ENCODE measurements around the gene MYZAP. TPM values are rescaled to one million over a fixed set of nuclear protein-coding genes. Genes with fewer than 3 reads are reported as not detected.

MYZAP gene
- total RNA-seq, 1 donor from 2014 or later: 11.9 TPM

- Mint-ChIP-seq H3K4me3 (ENCODE audit: low read depth) (no peak overlapping the region), H3K9me3 (ENCODE audit: low read depth) (no peaks in the 10 kb centered on the region), H3K36me3 (ENCODE audit: insufficient read depth) (peaks cover 20% of the 10 kb centered on the region), H3K27me3 (no peaks in the 10 kb centered on the region), H3K4me1 (ENCODE audit: low read depth) (peaks cover 28% of the 10 kb centered on the region), H3K27ac (peak overlapping the region; percentile 43)
- TF ChIP-seq, protein P1, sequence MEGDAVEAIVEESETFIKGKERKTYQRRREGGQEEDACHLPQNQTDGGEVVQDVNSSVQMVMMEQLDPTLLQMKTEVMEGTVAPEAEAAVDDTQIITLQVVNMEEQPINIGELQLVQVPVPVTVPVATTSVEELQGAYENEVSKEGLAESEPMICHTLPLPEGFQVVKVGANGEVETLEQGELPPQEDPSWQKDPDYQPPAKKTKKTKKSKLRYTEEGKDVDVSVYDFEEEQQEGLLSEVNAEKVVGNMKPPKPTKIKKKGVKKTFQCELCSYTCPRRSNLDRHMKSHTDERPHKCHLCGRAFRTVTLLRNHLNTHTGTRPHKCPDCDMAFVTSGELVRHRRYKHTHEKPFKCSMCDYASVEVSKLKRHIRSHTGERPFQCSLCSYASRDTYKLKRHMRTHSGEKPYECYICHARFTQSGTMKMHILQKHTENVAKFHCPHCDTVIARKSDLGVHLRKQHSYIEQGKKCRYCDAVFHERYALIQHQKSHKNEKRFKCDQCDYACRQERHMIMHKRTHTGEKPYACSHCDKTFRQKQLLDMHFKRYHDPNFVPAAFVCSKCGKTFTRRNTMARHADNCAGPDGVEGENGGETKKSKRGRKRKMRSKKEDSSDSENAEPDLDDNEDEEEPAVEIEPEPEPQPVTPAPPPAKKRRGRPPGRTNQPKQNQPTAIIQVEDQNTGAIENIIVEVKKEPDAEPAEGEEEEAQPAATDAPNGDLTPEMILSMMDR (IDR thresholded peaks at IDR 0.05; ENCODE audit: unreplicated experiment): no peak
- DNase-seq (ENCODE audit: low spot score, unreplicated experiment): no peak
Observed at GRCh38 chr15:57548351-57548750, 43.4 kb upstream of the MYZAP start.

GRCh38 chr15:57548835-57549234 lies 42.9 kb upstream of the MYZAP start:
- Mint-ChIP-seq H3K4me3 (ENCODE audit: low read depth) (no peak overlapping the region), H3K27ac (peak overlapping the region; percentile 11), H3K4me1 (ENCODE audit: low read depth) (peaks cover 28% of the 10 kb centered on the region), H3K9me3 (ENCODE audit: low read depth) (no peaks in the 10 kb centered on the region), H3K36me3 (ENCODE audit: insufficient read depth) (peaks cover 20% of the 10 kb centered on the region), H3K27me3 (no peaks in the 10 kb centered on the region)
- TF ChIP-seq, protein P1 (IDR thresholded peaks at IDR 0.05; ENCODE audit: unreplicated experiment): no peak
- no peak for DNase-seq (ENCODE audit: low spot score, unreplicated experiment)

- TF ChIP-seq, protein P1 (IDR thresholded peaks at IDR 0.05; ENCODE audit: unreplicated experiment): no peak
- peaks cover 34% of the 10 kb centered on the region for H3K4me1 Mint-ChIP-seq (ENCODE audit: low read depth)
- H3K4me3 Mint-ChIP-seq (ENCODE audit: low read depth): no peak overlapping the region
- no peaks in the 10 kb centered on the region for H3K9me3 Mint-ChIP-seq (ENCODE audit: low read depth)
- DNase-seq (ENCODE audit: low spot score, unreplicated experiment): no peak
- H3K27me3 Mint-ChIP-seq: no peaks in the 10 kb centered on the region
- H3K36me3 Mint-ChIP-seq (ENCODE audit: insufficient read depth): peaks cover 15% of the 10 kb centered on the region
- H3K27ac Mint-ChIP-seq: no peak overlapping the region
Observed at GRCh38 chr15:57549935-57550334, 41.8 kb upstream of the MYZAP start.

DNA sequence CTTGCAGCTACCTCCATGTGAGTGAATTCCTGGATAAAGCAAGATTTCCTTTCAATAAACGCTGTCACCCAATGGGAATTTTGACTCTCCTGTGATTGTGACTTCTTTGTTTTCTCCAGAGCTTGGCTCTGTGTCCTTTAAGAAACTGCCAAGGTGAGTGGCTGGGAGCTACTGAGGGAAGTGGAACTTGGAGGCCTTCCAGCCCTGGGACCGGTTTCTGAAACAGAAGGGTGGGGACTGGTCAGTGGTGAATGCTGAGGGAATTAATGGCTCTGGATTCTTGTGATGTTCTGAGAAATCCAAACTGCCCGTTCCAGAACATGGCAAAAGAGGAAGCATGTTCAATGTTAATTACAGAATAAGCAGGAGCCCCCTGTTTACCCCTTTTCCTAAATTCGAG lies 41.1 kb upstream of the MYZAP start:
- Mint-ChIP-seq H3K27ac (peak overlapping the region; percentile 98), H3K9me3 (ENCODE audit: low read depth) (no peaks in the 10 kb centered on the region), H3K36me3 (ENCODE audit: insufficient read depth) (peaks cover 15% of the 10 kb centered on the region), H3K27me3 (no peaks in the 10 kb centered on the region), H3K4me1 (ENCODE audit: low read depth) (peaks cover 37% of the 10 kb centered on the region), H3K4me3 (ENCODE audit: low read depth) (no peak overlapping the region)
- TF ChIP-seq, protein P1 (IDR thresholded peaks at IDR 0.05; ENCODE audit: unreplicated experiment): no peak
- DNase-seq (ENCODE audit: low spot score, unreplicated experiment): no peak

DNA sequence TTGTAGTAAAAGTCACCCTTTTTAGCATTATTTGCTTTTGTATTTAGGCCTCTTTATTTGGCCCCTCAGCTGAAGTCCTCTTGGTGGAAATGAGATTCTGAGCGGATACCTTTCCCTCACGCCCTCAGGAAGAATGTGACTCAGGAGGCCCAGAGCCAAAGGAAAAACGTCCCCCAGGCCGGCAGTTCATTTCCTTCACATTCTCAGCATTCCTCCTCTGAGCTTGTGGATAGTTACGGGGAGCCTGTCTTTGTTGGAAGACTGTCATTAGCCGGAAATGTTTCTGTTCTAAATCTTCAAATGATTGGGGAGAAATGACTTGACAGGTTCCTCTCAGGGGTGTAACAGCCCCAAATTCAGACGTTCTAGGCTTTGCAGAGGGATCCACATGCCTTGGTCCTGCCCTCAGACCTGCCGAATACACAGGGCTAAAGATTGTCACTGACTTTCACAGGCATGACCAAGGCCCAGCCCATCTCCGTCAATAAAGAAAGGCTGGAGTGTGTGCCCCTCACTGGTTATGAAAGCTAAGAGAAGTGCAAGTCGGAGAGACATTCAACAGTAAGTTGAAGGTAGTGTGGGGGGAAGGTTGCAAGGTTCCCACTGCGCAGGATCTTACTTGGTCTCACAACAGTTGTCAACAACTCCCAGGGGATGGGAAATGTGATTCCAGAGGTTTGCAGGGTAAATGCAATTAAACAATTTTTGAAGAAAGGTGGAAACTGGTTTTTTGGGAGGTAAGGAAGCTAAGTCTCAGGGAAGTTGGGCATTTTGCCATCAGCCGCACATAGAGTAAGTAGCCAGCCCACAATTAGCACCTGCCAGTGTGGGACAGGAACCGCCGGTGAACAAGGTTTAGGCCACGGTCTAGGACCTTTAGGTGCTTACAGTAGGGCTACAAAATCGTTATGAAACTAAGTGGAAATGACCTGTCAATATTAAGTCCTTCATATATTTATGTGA lies 39.7 kb upstream of the MYZAP start:
- DNase-seq (ENCODE audit: low spot score, unreplicated experiment): no peak
- peak overlapping the region; percentile 98 for H3K27ac Mint-ChIP-seq
- H3K4me3 Mint-ChIP-seq (ENCODE audit: low read depth): peak overlapping the region; percentile 18
- TF ChIP-seq, protein P1 (IDR thresholded peaks at IDR 0.05; ENCODE audit: unreplicated experiment): no peak
- H3K27me3 Mint-ChIP-seq: no peaks in the 10 kb centered on the region
- H3K9me3 Mint-ChIP-seq (ENCODE audit: low read depth): no peaks in the 10 kb centered on the region
- H3K36me3 Mint-ChIP-seq (ENCODE audit: insufficient read depth): peaks cover 8% of the 10 kb centered on the region
- H3K4me1 Mint-ChIP-seq (ENCODE audit: low read depth): peaks cover 37% of the 10 kb centered on the region
